ENCODE data around the gene NDUFA3. TPM values are rescaled to one million over a fixed set of nuclear protein-coding genes. Genes with fewer than 3 reads are reported as not detected.

The NDUFA3 gene
- total RNA-seq, 1 experiment from 2014 or later, result 51.7 TPM

- Histone ChIP-seq H3K4me3 (no peak overlapping the region), H3K9me3 (replicated peaks) (no peaks in the 10 kb centered on the region), H3K4me1 (replicated peaks) (peaks cover 5% of the 10 kb centered on the region), H3K36me3 (peaks cover 64% of the 10 kb centered on the region), H3K27me3 (replicated peaks) (no peaks in the 10 kb centered on the region), H3K27ac (no peak overlapping the region)
- DNase-seq (ENCODE audit: low read depth in 1 of 2, low spot score in 2 of 2), result no peak
Observed at GRCh38 chr19:54121259-54121658, 18.6 kb downstream of the NDUFA3 start.

DNA sequence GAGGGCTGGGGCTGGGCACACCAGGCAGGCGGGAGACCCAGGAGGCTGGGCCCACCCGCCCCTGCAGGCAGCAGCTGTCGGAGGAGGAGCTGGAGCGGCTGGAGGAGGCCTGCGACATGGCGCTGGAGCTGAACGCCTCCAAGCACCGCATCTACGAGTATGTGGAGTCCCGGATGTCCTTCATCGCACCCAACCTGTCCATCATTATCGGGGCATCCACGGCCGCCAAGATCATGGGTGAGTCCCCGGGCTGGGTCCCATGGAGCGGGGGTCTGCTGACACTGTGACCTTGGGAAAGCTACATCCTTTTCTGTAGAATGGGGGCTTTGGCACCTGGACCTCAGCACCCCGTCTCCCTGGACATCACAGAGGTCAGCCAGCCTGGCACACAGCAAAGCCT, 21.0 kb downstream of the NDUFA3 start:
- Histone ChIP-seq H3K36me3 (peaks cover 85% of the 10 kb centered on the region), H3K27ac (no peak overlapping the region), H3K4me3 (no peak overlapping the region), H3K9me3 (replicated peaks) (no peaks in the 10 kb centered on the region), H3K27me3 (replicated peaks) (no peaks in the 10 kb centered on the region), H3K4me1 (replicated peaks) (no peaks in the 10 kb centered on the region)
- no peak for DNase-seq (ENCODE audit: low read depth in 1 of 2, low spot score in 2 of 2)

DNA sequence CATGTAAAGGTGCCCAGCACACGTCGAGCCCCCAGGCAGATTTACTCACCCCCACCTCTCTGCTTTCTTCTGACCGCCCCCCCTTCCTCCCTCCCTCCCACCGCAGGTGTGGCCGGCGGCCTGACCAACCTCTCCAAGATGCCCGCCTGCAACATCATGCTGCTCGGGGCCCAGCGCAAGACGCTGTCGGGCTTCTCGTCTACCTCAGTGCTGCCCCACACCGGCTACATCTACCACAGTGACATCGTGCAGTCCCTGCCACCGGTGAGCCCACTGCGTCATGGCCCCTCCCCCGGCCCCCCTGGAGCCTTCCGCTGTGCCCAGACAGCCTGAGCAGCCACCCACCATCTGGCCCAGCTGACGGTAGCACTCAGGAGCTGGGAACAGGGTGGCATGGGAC, 21.7 kb downstream of the NDUFA3 start:
- no peak overlapping the region for H3K4me3 ChIP-seq
- DNase-seq (ENCODE audit: low read depth in 1 of 2, low spot score in 2 of 2), result no peak
- no peaks in the 10 kb centered on the region for H3K9me3 ChIP-seq (replicated peaks)

GRCh38 chr19:54125713-54126112, 23.1 kb downstream of the NDUFA3 start:
- no peaks in the 10 kb centered on the region for H3K27me3 ChIP-seq (replicated peaks)
- H3K9me3 ChIP-seq (replicated peaks), result no peaks in the 10 kb centered on the region
- peaks cover 84% of the 10 kb centered on the region for H3K36me3 ChIP-seq
- H3K27ac ChIP-seq, result no peak overlapping the region
- no peak overlapping the region for H3K4me3 ChIP-seq
- no peak for DNase-seq (ENCODE audit: low read depth in 1 of 2, low spot score in 2 of 2)
- H3K4me1 ChIP-seq (replicated peaks), result no peaks in the 10 kb centered on the region

More for the DNA sequence above, 21.7 kb downstream of the NDUFA3 start:
- Histone ChIP-seq H3K4me1 (replicated peaks) (no peaks in the 10 kb centered on the region), H3K36me3 (peaks cover 91% of the 10 kb centered on the region), H3K27ac (no peak overlapping the region), H3K27me3 (replicated peaks) (no peaks in the 10 kb centered on the region)

DNA sequence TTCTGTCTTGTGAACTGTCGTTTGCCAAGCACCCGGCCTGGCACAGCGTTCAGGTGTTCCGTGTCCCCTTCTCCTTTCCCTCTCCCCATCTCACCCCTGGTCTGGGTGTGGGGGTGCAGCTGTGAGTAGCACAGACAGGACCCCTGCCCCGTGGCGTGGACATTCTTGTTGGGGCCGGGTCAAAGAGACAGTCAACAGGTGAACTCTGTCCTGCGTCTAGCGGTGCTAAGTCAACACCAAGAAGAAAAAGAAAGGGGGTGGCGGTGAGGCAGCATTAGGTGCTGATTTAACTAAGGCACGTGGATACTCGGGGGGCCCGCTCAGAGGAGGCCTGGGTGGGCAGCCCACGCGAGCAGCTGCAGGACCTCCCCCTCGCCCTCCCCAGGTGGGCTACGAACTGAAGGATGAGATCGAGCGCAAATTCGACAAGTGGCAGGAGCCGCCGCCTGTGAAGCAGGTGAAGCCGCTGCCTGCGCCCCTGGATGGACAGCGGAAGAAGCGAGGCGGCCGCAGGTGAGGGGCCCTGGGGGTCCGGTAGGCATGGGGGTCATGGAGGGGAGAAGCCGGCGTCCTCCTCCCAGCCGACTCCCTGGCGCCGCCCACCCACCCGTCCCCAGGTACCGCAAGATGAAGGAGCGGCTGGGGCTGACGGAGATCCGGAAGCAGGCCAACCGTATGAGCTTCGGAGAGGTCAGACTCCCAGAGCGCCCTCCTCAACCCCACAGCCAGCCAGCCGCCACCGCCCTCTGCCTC, 25.2 kb downstream of the NDUFA3 start:
- DNase-seq (ENCODE audit: low read depth in 1 of 2, low spot score in 2 of 2), result no peak
- Histone ChIP-seq H3K27me3 (replicated peaks) (no peaks in the 10 kb centered on the region), H3K4me3 (no peak overlapping the region), H3K36me3 (peaks cover 76% of the 10 kb centered on the region), H3K27ac (no peak overlapping the region), H3K9me3 (replicated peaks) (no peaks in the 10 kb centered on the region), H3K4me1 (replicated peaks) (no peaks in the 10 kb centered on the region)

DNA sequence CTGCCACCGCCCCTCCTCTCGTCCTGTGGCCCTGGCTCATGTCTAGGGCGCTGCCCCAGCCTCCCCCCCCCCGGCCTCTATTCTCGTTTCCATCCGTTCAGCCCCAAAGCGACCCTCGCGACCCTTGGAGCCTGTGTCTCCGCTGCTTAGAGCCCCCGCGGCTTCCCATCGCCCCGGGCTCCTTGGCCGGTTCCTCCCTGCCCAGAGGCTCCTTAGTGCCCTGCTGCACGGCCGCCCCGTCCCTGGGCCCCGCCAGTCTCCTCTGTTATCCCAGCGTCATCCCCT, 25.7 kb downstream of the NDUFA3 start:
- no peak for DNase-seq (ENCODE audit: low read depth in 1 of 2, low spot score in 2 of 2)
- Histone ChIP-seq H3K36me3 (peaks cover 71% of the 10 kb centered on the region), H3K4me3 (no peak overlapping the region), H3K27me3 (replicated peaks) (no peaks in the 10 kb centered on the region), H3K27ac (no peak overlapping the region), H3K4me1 (replicated peaks) (no peaks in the 10 kb centered on the region), H3K9me3 (replicated peaks) (no peaks in the 10 kb centered on the region)

DNA sequence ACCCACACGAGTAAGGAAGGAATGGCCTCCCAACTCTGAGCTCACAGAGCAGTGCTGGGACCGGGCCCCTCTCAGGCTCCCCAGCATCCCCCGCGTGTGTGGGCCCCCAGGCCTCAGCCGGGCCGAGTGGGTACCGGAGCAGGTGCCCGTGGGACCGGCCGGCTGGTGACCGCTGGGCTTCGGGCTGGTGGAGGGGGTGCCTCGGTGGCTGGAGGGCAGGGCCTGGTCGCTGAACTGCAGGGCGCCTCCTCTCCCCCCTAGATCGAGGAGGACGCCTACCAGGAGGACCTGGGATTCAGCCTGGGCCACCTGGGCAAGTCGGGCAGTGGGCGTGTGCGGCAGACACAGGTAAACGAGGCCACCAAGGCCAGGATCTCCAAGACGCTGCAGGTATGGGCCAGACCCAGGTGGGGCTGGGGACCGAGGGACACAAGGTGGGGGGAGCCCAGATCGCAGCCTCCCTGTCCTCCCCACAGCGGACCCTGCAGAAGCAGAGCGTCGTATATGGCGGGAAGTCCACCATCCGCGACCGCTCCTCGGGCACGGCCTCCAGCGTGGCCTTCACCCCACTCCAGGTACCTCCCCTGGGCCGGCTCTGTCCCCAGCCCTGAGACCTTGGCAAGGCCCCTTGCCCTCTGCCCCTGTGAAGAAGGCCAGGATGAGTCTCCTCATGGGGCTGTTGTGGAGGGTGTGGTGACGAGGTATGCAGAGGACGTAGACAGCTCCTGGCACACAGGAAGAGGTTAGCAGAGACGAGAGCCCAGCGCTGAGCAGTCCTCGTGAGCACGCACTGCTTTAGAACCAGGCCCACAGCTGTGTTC, 26.4 kb downstream of the NDUFA3 start:
- Histone ChIP-seq H3K4me1 (replicated peaks) (no peaks in the 10 kb centered on the region), H3K27me3 (replicated peaks) (no peaks in the 10 kb centered on the region), H3K36me3 (peaks cover 65% of the 10 kb centered on the region), H3K4me3 (no peak overlapping the region), H3K27ac (no peak overlapping the region), H3K9me3 (replicated peaks) (no peaks in the 10 kb centered on the region)
- DNase-seq (ENCODE audit: low read depth in 1 of 2, low spot score in 2 of 2), result no peak

DNA sequence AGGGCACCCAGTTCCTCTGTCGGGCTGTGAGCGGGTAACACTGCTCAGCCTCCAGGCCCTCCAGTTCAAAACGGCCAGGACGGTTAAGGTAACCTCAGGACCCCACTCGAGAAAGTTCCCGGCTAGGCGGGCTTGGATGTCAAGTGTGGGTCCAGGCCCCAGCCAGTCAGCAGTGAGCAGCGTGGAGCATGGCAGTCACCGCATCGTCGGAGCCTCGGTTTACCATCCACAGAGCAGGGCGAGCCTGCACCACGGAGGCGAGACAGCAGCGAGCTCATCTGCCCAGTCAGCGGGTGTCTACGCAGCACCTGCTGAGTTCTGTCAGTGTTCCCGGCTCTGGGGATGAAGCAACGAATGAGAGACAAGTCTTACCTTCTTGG, 27.0 kb downstream of the NDUFA3 start:
- DNase-seq (ENCODE audit: low read depth in 1 of 2, low spot score in 2 of 2), result no peak
- Histone ChIP-seq H3K27me3 (replicated peaks) (no peaks in the 10 kb centered on the region), H3K36me3 (peaks cover 59% of the 10 kb centered on the region), H3K4me1 (replicated peaks) (no peaks in the 10 kb centered on the region), H3K27ac (no peak overlapping the region), H3K9me3 (replicated peaks) (no peaks in the 10 kb centered on the region), H3K4me3 (no peak overlapping the region)

DNA sequence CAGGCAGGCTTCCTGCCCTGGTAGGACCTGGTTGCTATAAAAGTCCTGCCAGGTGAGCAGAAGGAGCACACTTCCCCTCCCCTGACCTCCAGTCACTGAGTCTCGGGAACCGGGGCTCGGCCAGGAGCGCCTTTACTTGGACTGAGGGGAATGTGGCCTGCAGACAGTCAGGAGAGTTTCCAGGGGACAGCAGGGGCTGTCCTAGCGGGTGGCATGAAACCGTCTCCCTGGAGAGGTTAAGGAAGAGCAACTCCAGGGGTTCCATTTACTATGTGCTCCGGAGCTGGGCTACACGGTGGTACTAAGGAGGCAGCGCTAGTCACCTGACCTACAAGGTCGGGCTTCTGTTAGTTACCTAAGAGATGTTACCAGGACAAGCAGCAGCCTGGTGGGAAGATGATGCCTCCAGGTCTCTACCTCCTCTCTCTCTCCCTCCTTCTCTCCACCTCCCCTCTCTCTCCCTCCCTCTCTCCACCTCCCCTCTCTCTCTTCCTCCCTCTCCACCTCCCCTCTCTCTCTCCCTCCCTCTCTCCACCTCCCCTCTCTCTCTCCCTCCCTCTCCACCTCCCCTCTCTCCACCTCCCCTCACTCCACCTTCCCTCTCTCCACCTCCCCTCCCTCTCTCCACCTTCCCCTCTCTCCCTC, 30.8 kb downstream of the NDUFA3 start:
- Histone ChIP-seq H3K27ac (no peak overlapping the region), H3K36me3 (peaks cover 29% of the 10 kb centered on the region), H3K27me3 (replicated peaks) (no peaks in the 10 kb centered on the region), H3K4me1 (replicated peaks) (peaks cover 10% of the 10 kb centered on the region), H3K4me3 (no peak overlapping the region), H3K9me3 (replicated peaks) (no peaks in the 10 kb centered on the region)
- DNase-seq (ENCODE audit: low read depth in 1 of 2, low spot score in 2 of 2), result no peak

GRCh38 chr19:54133957-54134590, 31.4 kb downstream of the NDUFA3 start:
- no peaks in the 10 kb centered on the region for H3K27me3 ChIP-seq (replicated peaks)
- no peaks in the 10 kb centered on the region for H3K9me3 ChIP-seq (replicated peaks)
- H3K4me1 ChIP-seq (replicated peaks), result peaks cover 16% of the 10 kb centered on the region
- H3K4me3 ChIP-seq, result no peak overlapping the region
- H3K36me3 ChIP-seq, result peaks cover 29% of the 10 kb centered on the region
- H3K27ac ChIP-seq, result no peak overlapping the region
- DNase-seq (ENCODE audit: low read depth in 1 of 2, low spot score in 2 of 2), result no peak

DNA sequence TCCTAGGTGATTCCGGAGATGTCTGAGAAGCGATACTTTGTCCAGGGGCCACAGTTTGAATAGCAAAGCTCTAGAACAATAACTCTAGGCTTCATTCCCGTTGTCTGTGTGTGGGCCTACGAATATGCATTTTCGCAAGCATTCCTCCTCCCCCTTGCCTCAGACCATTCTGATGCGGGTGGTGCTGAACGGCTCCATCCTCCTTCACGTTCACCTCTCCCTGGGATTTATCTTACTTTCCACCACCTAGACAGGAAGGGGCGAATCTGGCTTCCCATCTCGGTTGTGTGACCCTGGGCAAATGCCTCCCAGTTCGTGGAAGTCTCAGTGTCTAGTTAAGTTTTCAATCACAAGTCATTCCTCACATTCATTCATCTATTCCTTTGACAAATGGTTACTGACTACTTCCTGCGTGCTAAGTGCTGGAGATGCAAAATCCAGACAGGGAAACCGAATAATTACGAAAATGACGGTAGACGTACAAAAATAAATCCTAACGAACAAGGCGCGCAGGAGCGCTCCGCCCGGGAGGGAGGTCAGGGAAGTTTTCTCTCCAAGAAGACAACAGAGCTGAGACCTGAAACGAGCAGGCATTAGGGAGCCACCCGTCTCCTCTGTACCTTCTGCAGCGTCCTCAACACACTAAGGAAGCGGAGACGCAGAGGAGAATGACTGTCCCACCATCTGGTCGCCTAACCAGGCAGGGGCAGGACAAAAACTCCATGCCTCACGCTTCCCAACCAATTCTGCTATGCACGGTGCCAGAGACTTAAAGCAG, 33.6 kb downstream of the NDUFA3 start:
- H3K36me3 ChIP-seq, result peaks cover 43% of the 10 kb centered on the region
- H3K9me3 ChIP-seq (replicated peaks), result no peaks in the 10 kb centered on the region
- peak in 1 of 2 experiments; percentile 35 for DNase-seq (ENCODE audit: low read depth in 1 of 2, low spot score in 2 of 2)
- peaks cover 18% of the 10 kb centered on the region for H3K4me1 ChIP-seq (replicated peaks)
- peak overlapping the region; percentile 37 for H3K4me3 ChIP-seq
- H3K27ac ChIP-seq, result no peak overlapping the region
- H3K27me3 ChIP-seq (replicated peaks), result no peaks in the 10 kb centered on the region

GRCh38 chr19:54136864-54137698, 34.4 kb downstream of the NDUFA3 start:
- H3K27ac ChIP-seq, result peak overlapping the region; percentile 92
- no peaks in the 10 kb centered on the region for H3K27me3 ChIP-seq (replicated peaks)
- H3K4me3 ChIP-seq, result peak overlapping the region; percentile 80
- peaks cover 43% of the 10 kb centered on the region for H3K36me3 ChIP-seq
- no peaks in the 10 kb centered on the region for H3K9me3 ChIP-seq (replicated peaks)
- peak; percentile 100 for DNase-seq (ENCODE audit: low read depth in 1 of 2, low spot score in 2 of 2)
- peaks cover 18% of the 10 kb centered on the region for H3K4me1 ChIP-seq (replicated peaks)

Measured in SJSA1 (cell line).